KOPT-K1 (cell line): ENCODE measurements around the gene FBXO40.
"Not testable (repeated sequence)": the region's sequence is repeated elsewhere in the genome, so short reads cannot be mapped to it uniquely, and the experiment has no call there.

Experiments
- H3K27ac ChIP-seq: fragments of 200-600 bp; sonication (generic); 2 replicates; pipeline ENCODE4 v1.5.1; 2016; ENCODE audit warnings: antibody characterized with exemption, mild to moderate bottlenecking, low read depth, low read length; ENCODE audit not compliant: poor library complexity, severe bottlenecking
- H3K36me3 ChIP-seq: fragments of 200-600 bp; sonication (generic); 2 replicates; pipeline ENCODE4 v1.5.1; 2017; ENCODE audit warnings: antibody characterized with exemption, mild to moderate bottlenecking, low read length, moderate library complexity; ENCODE audit not compliant: insufficient read depth
- H3K9me3 ChIP-seq: fragments of 200-600 bp; sonication (generic); 2 replicates; pipeline ENCODE4 v1.5.1; 2017; ENCODE audit warnings: antibody characterized with exemption, low read length, mild to moderate bottlenecking; ENCODE audit not compliant: insufficient read depth, poor library complexity, severe bottlenecking

The FBXO40 gene

DNA sequence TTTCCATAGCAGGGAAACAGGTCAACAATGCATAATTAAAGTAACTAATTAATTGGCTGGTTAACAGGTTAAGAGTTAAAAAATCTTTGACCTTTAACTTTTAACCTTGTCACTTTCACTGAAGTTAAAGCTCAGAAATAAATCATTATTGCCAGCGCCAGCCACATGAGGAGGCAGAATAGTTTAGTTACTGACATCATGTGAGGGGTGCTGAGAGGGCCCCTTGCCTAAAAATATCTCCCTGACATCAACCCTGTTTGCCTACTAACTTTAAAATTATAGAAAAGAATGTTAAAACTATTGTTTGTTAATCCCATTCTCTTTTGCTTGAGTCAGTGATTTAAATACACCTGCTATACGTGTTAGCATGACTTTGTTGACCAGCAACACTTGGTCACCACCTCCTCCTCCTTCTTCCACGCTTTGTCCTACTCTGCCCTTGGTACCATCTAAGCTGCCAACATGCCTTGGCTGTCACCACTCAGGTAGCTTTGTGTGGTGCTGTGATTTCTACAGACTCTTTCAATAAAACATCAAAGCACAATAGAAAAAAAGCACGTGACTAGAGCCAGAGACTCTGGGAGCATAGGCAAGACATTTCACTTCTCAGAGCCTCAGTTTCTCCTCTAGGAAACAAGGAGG is 2.7 kb downstream of the FBXO40 start:
- H3K9me3 ChIP-seq, result no peaks in the 10 kb centered on the region
- H3K27ac ChIP-seq, result no peak overlapping the region
- H3K36me3 ChIP-seq, result no peaks in the 10 kb centered on the region

DNA sequence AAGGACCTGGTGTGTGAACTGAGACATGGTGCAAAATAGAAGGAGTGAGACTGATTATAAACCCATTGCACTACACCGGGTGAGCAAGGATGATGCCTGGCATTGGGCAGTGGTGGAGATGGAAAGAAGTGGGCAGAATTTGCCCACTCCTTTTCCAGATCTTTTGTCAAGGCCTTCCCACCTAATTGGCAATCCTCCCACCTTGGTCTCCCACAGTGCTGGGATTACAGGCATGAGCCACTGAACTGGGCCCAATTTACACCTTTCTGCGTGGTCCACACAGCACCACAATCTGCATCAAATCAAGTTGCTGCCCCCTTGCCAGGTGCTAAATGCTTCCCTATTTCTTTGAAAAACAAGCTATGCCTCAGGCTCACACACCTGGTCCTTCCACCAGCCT is 5.4 kb downstream of the FBXO40 start:
- H3K36me3 ChIP-seq, result no peaks in the 10 kb centered on the region
- H3K9me3 ChIP-seq, result no peaks in the 10 kb centered on the region
- H3K27ac ChIP-seq, result no peak overlapping the region

DNA sequence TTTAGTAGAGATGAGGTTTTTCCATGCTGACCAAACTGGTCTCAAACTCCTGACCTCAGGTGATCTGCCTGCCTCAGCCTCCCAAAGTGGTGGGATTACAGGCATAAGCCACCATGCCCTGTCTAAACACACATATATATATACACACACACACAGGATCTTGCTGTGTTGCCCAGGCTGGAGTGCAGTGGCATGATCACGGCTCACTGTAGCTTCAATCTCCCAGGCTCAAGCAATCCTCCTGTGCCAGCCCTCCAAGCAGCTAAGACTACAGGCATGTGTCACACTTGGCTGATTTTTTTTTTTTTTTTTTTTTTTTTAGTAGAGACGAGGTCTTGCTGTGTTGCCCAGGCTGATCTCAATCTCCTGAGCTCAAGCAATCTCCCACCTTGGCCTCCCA is 6.7 kb downstream of the FBXO40 start:
- H3K27ac ChIP-seq, H3K9me3 ChIP-seq, H3K36me3 ChIP-seq: not testable (repeated sequence)

DNA sequence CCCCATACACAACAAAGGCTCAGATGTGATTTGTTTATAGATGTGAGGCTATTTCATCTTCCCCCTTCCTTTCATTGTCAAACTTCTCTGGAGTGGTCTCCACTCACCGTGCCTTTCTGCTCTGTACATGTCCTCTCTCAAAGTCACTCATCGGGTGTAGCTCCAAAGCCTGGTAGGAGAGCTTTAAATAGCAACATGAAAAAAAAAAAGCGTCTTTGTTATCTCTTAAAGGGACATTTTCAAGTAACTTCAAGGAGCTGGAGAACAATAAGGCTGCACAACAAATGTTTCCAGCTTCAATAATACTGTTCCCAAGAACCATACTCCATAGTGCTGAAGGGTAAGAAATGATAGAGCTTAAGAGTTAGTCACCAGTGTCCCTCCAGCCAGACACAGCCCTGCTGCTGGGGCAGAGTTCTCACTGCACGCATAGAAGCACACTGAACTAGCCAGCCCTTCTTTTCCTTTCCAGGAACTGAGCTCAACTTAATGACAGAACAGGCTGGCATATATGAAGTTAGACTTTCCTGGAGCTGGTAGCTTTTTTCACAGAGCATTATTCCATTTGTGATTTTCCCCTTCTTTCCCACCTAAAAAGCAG is 8.1 kb downstream of the FBXO40 start:
- Histone ChIP-seq H3K27ac (no peak overlapping the region), H3K9me3 (no peaks in the 10 kb centered on the region), H3K36me3 (no peaks in the 10 kb centered on the region)

DNA sequence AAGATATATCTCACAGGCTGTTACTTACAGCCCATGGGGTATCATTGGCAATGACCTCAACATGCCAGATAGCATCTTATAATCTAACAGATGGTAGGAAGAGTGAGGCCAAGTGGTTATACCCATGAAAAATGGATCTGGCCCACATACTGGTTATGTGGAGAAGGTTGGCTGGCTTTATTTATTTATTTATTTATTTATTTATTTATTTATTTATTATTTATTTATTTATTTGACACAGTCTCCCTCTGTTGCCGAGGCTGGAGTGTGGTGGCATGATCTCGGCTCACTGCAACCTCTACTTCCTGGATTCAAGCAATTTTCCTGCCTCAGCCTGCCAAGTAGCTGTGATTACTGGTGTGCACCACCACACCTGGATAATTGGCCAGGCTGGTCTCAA is 11.6 kb downstream of the FBXO40 start:
- no peaks in the 10 kb centered on the region for H3K9me3 ChIP-seq
- no peak overlapping the region for H3K27ac ChIP-seq

DNA sequence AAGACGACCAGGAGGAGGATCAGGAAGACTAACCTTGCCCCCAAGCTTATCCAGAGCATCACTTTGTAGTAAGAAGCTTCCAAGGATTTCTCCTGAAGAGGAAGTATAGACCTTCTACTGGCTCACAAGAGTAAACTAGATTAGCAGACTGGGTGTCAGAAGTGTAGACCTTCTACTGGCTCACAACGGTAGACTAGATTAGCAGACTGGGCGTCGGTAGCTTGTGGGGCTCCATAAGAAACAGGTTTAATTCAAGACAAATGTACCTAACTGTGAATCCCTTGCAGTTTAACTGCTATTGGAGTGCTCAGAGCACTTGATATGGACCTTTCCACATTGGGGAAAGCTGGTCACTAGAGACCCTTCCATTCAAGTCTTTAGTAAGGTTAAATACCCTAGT is 12.9 kb downstream of the FBXO40 start:
- no peak overlapping the region for H3K27ac ChIP-seq
- no peaks in the 10 kb centered on the region for H3K9me3 ChIP-seq
- no peaks in the 10 kb centered on the region for H3K36me3 ChIP-seq

More for the DNA sequence above, 11.6 kb downstream of the FBXO40 start:
- H3K36me3 ChIP-seq, result no peaks in the 10 kb centered on the region

DNA sequence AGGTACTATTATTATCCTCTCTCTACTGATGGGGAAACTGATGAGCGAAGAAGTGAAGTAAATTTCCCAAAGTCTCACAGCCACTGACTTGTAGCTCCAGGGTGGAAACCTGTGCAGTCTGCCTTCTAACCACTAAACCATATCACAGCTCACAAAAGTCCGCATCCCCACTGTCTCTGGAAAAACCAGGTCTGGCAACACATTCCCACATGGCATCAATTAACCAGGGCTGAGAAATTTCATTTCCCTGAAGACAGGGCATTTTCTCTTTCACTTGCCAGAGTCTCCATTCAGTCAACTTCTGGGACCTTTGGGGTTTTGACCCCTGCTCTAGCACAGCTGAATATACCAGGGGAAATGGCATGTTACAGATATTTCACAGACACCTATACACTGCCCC is 26.5 kb downstream of the FBXO40 start:
- no peak overlapping the region for H3K27ac ChIP-seq
- H3K36me3 ChIP-seq, result no peaks in the 10 kb centered on the region
- H3K9me3 ChIP-seq, result no peaks in the 10 kb centered on the region

DNA sequence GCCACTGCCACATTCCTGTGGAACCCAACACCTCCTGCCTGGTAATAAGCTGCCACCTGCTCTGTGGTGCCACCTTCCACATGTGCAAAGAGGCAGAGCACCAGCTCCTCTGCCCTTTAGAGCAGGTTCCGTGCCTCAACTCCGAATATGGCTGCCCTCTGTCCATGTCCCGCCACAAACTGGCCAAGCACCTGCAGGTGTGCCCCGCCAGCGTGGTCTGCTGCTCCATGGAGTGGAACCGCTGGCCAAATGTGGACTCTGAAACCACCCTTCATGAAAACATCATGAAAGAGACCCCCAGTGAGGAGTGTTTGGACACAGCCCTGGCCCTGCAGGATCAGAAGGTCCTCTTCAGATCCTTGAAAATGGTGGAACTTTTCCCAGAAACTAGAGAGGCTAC is 28.3 kb downstream of the FBXO40 start:
- Histone ChIP-seq H3K27ac (no peak overlapping the region), H3K36me3 (no peaks in the 10 kb centered on the region), H3K9me3 (no peaks in the 10 kb centered on the region)

DNA sequence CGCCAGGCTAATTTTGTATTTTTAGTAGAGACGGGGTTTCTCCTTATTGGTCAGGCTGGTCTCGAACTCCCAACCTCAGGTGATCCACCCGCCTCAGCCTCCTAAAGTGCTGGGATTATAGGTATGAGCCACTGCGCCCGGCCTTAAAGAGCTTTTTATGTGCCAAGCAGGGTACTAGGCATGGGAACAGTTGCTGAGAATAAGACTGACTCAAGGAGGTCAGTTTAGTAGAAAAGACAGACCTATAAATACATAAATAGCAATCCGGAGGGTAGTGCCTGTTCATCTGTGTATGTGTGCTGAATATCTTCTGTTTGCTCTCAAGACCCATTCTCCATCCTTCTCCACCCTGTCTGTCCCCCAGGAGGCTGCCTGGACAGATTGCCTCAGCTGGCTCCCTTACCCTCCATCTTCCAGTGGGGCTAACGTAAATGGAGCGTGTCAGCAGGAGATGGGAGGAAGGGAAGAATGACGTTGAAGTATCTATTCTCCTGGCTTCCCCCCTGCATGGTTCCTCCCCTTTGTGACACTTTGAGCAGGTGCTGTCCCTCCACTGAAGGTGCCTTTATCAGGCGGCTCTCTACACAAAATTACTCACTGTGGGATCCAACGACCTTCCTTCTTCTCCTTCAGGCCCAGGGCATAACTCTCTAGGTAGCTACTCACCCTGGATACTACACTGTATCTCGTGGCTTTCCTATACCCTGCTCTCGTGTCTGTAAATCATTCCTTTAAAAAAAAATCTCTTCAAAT is 31.1 kb downstream of the FBXO40 start:
- no peaks in the 10 kb centered on the region for H3K9me3 ChIP-seq
- H3K27ac ChIP-seq, result no peak overlapping the region
- 0 out of 2 replicates have a peak, but pooled peaks cover 4% of the 10 kb centered on the region for H3K36me3 ChIP-seq

DNA sequence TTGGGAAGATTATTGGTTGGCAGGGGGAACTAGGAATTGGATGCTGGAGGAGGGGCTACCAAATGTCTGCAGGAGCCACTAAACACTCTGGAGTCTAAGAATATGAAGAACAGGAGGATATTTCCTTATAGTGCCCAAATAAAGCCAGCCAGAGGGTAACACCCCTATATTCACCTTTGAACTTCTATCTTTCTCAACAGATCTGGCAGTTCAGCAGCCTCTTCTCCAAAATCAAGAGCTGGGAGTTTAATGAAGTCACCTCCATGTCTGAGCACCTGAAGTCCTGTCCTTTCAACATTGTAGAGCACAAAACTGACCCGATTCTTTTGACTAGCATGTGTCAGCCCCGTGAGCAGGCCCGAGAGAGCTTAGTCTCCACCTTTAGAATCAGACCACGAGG is 33.3 kb downstream of the FBXO40 start:
- Histone ChIP-seq H3K27ac (no peak overlapping the region), H3K36me3 (peaks cover 25% of the 10 kb centered on the region), H3K9me3 (no peaks in the 10 kb centered on the region)

DNA sequence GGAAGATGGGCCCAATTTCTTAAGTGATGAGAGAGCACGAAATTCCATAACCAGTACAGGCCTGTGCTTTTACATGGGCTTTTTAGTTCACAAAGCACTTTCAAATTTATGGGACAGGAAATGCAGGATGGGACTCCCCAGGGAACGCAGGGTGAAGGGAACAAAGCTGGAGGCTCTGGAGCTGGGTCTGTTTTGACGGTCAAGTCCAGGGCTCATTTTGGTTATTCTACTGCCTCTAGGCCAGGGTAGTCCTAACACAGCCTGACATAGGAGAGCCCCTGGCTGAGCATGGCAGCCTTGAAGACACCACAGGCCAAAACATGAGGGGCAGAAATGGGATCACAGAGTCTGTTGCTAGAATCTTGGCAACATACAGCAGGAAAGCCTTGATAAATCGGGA is 34.0 kb downstream of the FBXO40 start:
- H3K36me3 ChIP-seq, result peaks cover 32% of the 10 kb centered on the region
- no peak overlapping the region for H3K27ac ChIP-seq

DNA sequence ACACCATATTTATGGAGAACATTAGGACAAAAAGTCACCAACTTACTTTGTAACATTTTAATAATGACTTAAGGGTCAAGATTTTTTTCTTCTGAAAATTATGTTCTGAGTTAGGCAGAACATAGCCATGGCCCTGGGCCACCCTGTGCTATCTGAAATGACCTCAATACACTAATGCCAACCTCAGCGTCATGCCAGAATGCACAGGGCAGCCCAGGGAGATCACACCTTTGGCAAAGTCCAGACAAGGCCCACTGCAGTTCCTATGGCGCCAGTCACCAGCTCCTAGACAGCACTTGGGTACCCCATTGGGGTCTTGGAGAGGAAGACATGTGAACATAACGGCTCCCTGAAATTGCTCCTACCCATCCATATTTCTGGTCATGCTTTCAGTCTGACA is 34.4 kb downstream of the FBXO40 start:
- no peak overlapping the region for H3K27ac ChIP-seq
- H3K36me3 ChIP-seq, result peaks cover 36% of the 10 kb centered on the region
- no peaks in the 10 kb centered on the region for H3K9me3 ChIP-seq

More for the DNA sequence above, 34.0 kb downstream of the FBXO40 start:
- no peaks in the 10 kb centered on the region for H3K9me3 ChIP-seq

DNA sequence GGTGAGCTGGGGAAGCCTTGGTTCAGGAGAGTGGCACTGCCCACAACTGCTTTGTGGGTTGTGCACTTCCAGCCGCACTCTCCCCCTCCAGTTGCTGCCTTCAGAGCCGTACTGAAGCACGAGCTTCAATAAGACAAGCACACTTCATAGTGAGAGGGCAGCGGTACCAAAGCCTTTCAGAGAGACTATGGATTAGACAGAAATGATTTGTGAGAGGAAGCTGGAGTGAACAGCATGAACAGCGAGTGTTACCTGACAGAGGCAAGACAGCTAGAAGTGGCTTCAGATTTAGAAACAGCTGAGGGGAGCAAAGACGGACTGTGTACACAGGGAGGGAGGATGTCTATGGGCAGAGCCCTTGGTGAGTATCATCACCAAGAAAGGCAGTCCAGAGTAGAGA is 36.4 kb downstream of the FBXO40 start:
- H3K9me3 ChIP-seq, result no peaks in the 10 kb centered on the region
- H3K27ac ChIP-seq, result no peak overlapping the region
- H3K36me3 ChIP-seq, result peaks cover 56% of the 10 kb centered on the region

DNA sequence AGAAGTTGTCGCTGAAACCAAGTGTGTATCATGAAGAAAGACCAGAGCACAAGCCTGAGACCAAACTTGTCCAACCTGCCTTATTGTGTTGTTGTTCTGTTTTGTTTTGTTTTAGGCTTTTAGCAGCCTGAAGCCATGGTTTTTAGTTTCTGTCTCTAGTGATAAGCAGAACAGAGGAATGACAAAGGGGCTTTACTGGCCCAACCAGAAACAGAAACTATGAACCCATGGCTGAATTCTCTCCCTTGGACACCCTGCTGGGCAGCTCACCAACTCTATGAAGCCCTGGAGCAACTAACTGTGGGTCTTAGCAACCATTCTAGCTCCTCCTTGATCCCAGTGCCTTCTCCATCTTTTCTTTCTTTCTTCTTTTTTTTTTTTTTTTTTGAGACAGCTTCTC is 37.2 kb downstream of the FBXO40 start:
- no peaks in the 10 kb centered on the region for H3K9me3 ChIP-seq
- H3K27ac ChIP-seq, result no peak overlapping the region
- H3K36me3 ChIP-seq, result peaks cover 63% of the 10 kb centered on the region

DNA sequence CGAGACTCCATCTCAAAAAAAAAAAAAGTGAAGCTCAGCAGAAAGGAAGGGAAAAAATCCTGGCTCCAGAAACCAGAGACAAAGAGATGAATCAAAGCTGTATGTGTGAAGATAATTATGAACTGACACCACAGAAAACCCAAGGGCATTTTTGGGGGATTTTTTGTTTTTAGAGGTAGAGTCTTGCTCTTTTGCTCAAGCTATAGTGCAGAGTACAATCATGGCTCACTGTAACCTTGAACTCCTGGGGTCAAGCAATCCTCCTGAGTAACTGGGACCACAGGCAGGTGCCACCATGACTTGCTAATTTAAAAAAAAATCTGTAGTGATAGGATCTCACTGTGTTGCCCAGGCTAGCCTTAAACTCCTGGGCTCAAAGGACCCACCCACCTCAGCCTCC is 44.7 kb downstream of the FBXO40 start:
- H3K27ac ChIP-seq, result no peak overlapping the region
- peaks cover 96% of the 10 kb centered on the region for H3K36me3 ChIP-seq
- no peaks in the 10 kb centered on the region for H3K9me3 ChIP-seq

DNA sequence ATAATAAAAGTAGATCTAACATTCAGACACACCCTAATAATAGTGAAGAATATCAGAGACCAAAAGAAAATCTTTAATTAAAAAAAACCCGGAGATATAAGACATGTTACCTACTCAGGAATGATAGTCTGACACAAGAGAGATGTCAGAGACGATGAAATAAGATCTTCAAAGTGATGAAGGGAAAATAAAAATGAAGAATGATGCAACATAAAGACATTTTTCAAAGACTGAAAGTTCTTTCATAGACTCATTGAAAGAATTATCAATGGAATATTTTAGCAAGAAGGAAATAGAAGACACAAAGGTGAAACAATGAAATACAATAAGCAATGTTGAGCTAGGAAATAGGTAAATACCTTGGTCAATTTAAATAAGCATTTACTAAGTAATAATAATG is 47.9 kb downstream of the FBXO40 start:
- Histone ChIP-seq H3K9me3 (no peaks in the 10 kb centered on the region), H3K36me3 (peaks cover 91% of the 10 kb centered on the region), H3K27ac (no peak overlapping the region)
